Liver (tissue), 3 donors: ENCODE results near the gene SRD5A1.

Source experiments
- GABPA ChIP-seq, 2 donors: IDR thresholded peaks in 1 of 2; conservative IDR thresholded peaks in 1 of 2; 2 replicates each; pipeline ENCODE4 v1.6.1; 2016; ENCODE audit warnings: antibody characterized with exemption in 2 of 2, mild to moderate bottlenecking in 1 of 2, moderate library complexity in 1 of 2
- JUND ChIP-seq, 2 donors: IDR thresholded peaks; 2 replicates each; pipeline ENCODE4 v1.6.1; 2016; ENCODE audit warnings: antibody characterized with exemption in 2 of 2
- NR2F2 ChIP-seq: IDR thresholded peaks from 2 replicates; pipeline ENCODE4 v1.6.1; 2016; ENCODE audit warnings: antibody characterized with exemption
- RAD21 ChIP-seq, 2 donors: IDR thresholded peaks; 2 replicates each; pipeline ENCODE4 v1.6.1; 2016; ENCODE audit warnings: antibody characterized with exemption in 2 of 2, mild to moderate bottlenecking in 2 of 2
- RXRA ChIP-seq, 2 donors: IDR thresholded peaks; 2 replicates each; pipeline ENCODE4 v1.6.1; 2017 to 2018; ENCODE audit warnings: antibody characterized with exemption in 2 of 2, mild to moderate bottlenecking in 1 of 2
- TAF1 ChIP-seq: conservative IDR thresholded peaks from 2 replicates; pipeline ENCODE4 v1.6.1; 2016; ENCODE audit warnings: antibody characterized with exemption, mild to moderate bottlenecking
- TF ChIP-seq, protein P1 (sequence below): fragments of 150-350 bp; IDR thresholded peaks from 2 replicates; pipeline ENCODE4 v1.5.1; 2017; ENCODE audit warnings: improper control_type of control experiment, low read depth, low read length; ENCODE audit not compliant: missing input control
- TF ChIP-seq, protein P2 (sequence below): IDR thresholded peaks from 2 replicates; pipeline ENCODE4 v1.6.1; 2016; ENCODE audit warnings: antibody characterized with exemption, mild to moderate bottlenecking
- donor health status: healthy.
- donor health status: healthy.

DNA sequence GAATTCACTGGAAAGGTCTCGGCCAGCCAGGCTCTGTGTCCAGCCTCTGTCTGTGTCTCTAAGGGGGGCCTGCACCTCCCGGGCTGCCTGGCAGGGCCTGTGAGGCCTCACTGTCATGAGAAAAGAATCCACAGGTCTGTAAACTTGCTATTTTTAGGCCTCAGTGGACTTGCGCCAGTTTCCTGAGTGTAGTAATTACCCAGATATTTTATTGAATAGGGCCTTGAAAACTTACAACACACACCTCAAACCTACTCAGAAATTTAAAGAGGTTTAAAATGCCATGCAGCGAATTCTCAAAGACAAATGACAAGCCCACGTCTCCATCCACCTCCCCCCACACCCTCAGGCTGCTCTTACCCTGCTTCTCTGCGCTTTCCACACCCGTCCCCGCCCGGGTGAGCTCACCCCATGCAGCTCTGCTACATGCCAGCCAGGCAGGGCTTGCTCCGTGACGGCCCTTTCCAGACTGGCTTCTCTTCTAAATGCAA lies 71.2 kb downstream of the SRD5A1 start:
- TF ChIP-seq GABPA (IDR thresholded peaks at IDR 0.05 in 1 of 2, conservative IDR thresholded peaks at IDR 0.05 in 1 of 2) (no peak), RXRA (IDR thresholded peaks at IDR 0.05) (no peak), RAD21 (IDR thresholded peaks at IDR 0.05) (no peak), NR2F2 (no peak), TAF1 (no peak), JUND (IDR thresholded peaks at IDR 0.05) (no peak)
- TF ChIP-seq, protein P1, sequence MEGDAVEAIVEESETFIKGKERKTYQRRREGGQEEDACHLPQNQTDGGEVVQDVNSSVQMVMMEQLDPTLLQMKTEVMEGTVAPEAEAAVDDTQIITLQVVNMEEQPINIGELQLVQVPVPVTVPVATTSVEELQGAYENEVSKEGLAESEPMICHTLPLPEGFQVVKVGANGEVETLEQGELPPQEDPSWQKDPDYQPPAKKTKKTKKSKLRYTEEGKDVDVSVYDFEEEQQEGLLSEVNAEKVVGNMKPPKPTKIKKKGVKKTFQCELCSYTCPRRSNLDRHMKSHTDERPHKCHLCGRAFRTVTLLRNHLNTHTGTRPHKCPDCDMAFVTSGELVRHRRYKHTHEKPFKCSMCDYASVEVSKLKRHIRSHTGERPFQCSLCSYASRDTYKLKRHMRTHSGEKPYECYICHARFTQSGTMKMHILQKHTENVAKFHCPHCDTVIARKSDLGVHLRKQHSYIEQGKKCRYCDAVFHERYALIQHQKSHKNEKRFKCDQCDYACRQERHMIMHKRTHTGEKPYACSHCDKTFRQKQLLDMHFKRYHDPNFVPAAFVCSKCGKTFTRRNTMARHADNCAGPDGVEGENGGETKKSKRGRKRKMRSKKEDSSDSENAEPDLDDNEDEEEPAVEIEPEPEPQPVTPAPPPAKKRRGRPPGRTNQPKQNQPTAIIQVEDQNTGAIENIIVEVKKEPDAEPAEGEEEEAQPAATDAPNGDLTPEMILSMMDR, result no peak
- TF ChIP-seq, protein P2, sequence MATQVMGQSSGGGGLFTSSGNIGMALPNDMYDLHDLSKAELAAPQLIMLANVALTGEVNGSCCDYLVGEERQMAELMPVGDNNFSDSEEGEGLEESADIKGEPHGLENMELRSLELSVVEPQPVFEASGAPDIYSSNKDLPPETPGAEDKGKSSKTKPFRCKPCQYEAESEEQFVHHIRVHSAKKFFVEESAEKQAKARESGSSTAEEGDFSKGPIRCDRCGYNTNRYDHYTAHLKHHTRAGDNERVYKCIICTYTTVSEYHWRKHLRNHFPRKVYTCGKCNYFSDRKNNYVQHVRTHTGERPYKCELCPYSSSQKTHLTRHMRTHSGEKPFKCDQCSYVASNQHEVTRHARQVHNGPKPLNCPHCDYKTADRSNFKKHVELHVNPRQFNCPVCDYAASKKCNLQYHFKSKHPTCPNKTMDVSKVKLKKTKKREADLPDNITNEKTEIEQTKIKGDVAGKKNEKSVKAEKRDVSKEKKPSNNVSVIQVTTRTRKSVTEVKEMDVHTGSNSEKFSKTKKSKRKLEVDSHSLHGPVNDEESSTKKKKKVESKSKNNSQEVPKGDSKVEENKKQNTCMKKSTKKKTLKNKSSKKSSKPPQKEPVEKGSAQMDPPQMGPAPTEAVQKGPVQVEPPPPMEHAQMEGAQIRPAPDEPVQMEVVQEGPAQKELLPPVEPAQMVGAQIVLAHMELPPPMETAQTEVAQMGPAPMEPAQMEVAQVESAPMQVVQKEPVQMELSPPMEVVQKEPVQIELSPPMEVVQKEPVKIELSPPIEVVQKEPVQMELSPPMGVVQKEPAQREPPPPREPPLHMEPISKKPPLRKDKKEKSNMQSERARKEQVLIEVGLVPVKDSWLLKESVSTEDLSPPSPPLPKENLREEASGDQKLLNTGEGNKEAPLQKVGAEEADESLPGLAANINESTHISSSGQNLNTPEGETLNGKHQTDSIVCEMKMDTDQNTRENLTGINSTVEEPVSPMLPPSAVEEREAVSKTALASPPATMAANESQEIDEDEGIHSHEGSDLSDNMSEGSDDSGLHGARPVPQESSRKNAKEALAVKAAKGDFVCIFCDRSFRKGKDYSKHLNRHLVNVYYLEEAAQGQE, result no peak
